NB4 (cell line): ENCODE measurements around the gene RIPOR3.

Experiments
- MYC ChIP-seq: IDR thresholded peaks from 2 replicates; pipeline ENCODE4 v1.6.1; 2011; ENCODE audit warnings: low read depth, low read length
- POLR2A ChIP-seq: IDR thresholded peaks from 2 replicates; pipeline ENCODE4 v1.6.1; 2011; ENCODE audit warnings: mild to moderate bottlenecking; ENCODE audit not compliant: insufficient read length; ENCODE audit errors: extremely low read depth
- TF ChIP-seq, protein P1 (sequence below): IDR thresholded peaks from one replicate; pipeline ENCODE4 v1.5.1; 2012; ENCODE audit warnings: low read depth, low read length
- TF ChIP-seq, protein P2 (sequence below): IDR thresholded peaks from 2 replicates; pipeline ENCODE4 v1.6.1; 2011; ENCODE audit warnings: low read depth, low read length

DNA sequence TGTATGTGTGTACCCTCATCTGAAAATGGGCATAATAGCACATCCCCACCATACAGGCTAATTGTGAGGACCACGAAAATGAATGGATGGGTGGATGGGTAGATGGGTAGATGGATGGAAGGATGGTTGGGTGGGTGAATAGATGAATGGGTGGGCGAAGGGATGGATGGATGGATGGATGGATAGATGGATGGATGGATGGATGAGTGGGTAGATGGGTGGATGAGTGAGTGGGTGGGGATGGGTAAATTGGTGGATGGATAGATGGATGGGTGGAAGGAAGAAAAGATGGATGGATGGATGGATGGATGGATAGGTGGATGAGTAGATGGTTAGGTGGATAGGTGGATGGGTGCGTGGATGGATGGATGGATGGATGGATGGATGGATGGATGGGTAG, 19.7 kb downstream of the RIPOR3 start:
- TF ChIP-seq, protein P1, sequence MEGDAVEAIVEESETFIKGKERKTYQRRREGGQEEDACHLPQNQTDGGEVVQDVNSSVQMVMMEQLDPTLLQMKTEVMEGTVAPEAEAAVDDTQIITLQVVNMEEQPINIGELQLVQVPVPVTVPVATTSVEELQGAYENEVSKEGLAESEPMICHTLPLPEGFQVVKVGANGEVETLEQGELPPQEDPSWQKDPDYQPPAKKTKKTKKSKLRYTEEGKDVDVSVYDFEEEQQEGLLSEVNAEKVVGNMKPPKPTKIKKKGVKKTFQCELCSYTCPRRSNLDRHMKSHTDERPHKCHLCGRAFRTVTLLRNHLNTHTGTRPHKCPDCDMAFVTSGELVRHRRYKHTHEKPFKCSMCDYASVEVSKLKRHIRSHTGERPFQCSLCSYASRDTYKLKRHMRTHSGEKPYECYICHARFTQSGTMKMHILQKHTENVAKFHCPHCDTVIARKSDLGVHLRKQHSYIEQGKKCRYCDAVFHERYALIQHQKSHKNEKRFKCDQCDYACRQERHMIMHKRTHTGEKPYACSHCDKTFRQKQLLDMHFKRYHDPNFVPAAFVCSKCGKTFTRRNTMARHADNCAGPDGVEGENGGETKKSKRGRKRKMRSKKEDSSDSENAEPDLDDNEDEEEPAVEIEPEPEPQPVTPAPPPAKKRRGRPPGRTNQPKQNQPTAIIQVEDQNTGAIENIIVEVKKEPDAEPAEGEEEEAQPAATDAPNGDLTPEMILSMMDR: no peak
- TF ChIP-seq POLR2A (no peak), MYC (no peak)
- TF ChIP-seq, protein P2, sequence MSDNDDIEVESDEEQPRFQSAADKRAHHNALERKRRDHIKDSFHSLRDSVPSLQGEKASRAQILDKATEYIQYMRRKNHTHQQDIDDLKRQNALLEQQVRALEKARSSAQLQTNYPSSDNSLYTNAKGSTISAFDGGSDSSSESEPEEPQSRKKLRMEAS: no peak
